DMS53 (cell line): Measurements from ENCODE around the gene COMMD1.
"Not testable (repeated sequence)": the region's sequence is repeated elsewhere in the genome, so short reads cannot be mapped to it uniquely, and the experiment has no call there.

Experiments used
- DNase-seq: peaks from one replicate; lab custom pipeline; 2025; lab: John Stamatoyannopoulos, UW

The COMMD1 gene

GRCh38 chr2:62074233-62074632 lies 168.8 kb downstream of the COMMD1 start:
- DNase-seq = no peak

- DNase-seq = no peak
Measured at GRCh38 chr2:62076980-62077638, 171.6 kb downstream of the COMMD1 start.

GRCh38 chr2:62084801-62085200 lies 179.3 kb downstream of the COMMD1 start:
- DNase-seq = no peak

- DNase-seq = no peak
Measured at GRCh38 chr2:62089658-62090057, 184.2 kb downstream of the COMMD1 start.

- no peak for DNase-seq
Measured at GRCh38 chr2:62091471-62091870, 186.0 kb downstream of the COMMD1 start.

GRCh38 chr2:62099050-62099449 lies 193.6 kb downstream of the COMMD1 start:
- no peak for DNase-seq

- DNase-seq = no peak
Measured at GRCh38 chr2:62099523-62100175, 194.2 kb downstream of the COMMD1 start.

GRCh38 chr2:62101886-62102285 lies 196.4 kb downstream of the COMMD1 start:
- DNase-seq = no peak

GRCh38 chr2:62102402-62102920 lies 197.0 kb downstream of the COMMD1 start:
- no peak for DNase-seq

- no peak for DNase-seq
Measured at GRCh38 chr2:62109554-62109953, 204.1 kb downstream of the COMMD1 start.

- no peak for DNase-seq
Measured at GRCh38 chr2:62110415-62111025, 205.0 kb downstream of the COMMD1 start.

- no peak for DNase-seq
Measured at GRCh38 chr2:62112179-62112578, 206.7 kb downstream of the COMMD1 start.

GRCh38 chr2:62114564-62114963 lies 209.1 kb downstream of the COMMD1 start:
- peak; percentile 15 for DNase-seq

- no peak for DNase-seq
Measured at GRCh38 chr2:62116983-62117382, 211.5 kb downstream of the COMMD1 start.

- no peak for DNase-seq
Measured at GRCh38 chr2:62118160-62118559, 212.7 kb downstream of the COMMD1 start.

GRCh38 chr2:62119311-62119974 lies 214.0 kb downstream of the COMMD1 start:
- DNase-seq = no peak

GRCh38 chr2:62126239-62126638 lies 220.8 kb downstream of the COMMD1 start:
- not testable (repeated sequence) for DNase-seq

- DNase-seq = no peak
Measured at GRCh38 chr2:62133320-62133823, 227.9 kb downstream of the COMMD1 start.

- DNase-seq = no peak
Measured at GRCh38 chr2:62136956-62137830, 231.7 kb downstream of the COMMD1 start.

- DNase-seq = no peak
Measured at GRCh38 chr2:62140426-62141141, 235.1 kb downstream of the COMMD1 start.
